ENCODE results near the gene TNRC18. TPM values are rescaled to one million over a fixed set of nuclear protein-coding genes. Genes with fewer than 3 reads are reported as not detected.
A peak's percentile ranks its signal among the peaks of the same experiment; 100 is the strongest.

The TNRC18 gene
- total and polyA plus RNA-seq, 2 of the 8 experiments (the other 6 are each of a cell fraction or from before 2014, with no cell fraction given), result 1.7 to 8.6 TPM

GRCh38 chr7:5349005-5349380 lies 74.6 kb downstream of the TNRC18 start:
- Histone ChIP-seq H3K23me2 (ENCODE audit: low read depth, low read length) (peaks cover 4% of the 10 kb centered on the region), H2AK5ac (ENCODE audit: low read depth, low read length) (no peak overlapping the region), H4K5ac (ENCODE audit: insufficient read length, low read depth, low read length) (no peak overlapping the region), H4K20me1 (replicated peaks in 1 of 2; ENCODE audit: control insufficient read depth in 1 of 2, insufficient read depth in 2 of 2, low read length in 2 of 2) (peaks cover 8 to 10% of the 10 kb centered on the region in 2 experiments), H3K18ac (ENCODE audit: extremely low read depth, low read length) (no peak overlapping the region), H2BK12ac (ENCODE audit: low read depth, low read length) (no peak overlapping the region), H3K36me3 (ENCODE audit: control insufficient read depth in 2 of 4, insufficient read depth in 4 of 4, low read length in 3 of 4) (no peaks in the 10 kb centered on the region), H4K91ac (replicated peaks; ENCODE audit: insufficient read length, low read length) (no peak overlapping the region), H4K8ac (ENCODE audit: extremely low read depth, insufficient read depth, low read length) (no peak overlapping the region), H3K4me1 (replicated peaks in 1 of 4; ENCODE audit: control insufficient read depth in 3 of 4, insufficient read depth in 4 of 4, low read length in 3 of 4) (peaks cover 2 to 29% (median 15%) of the 10 kb centered on the region in 4 experiments), H2BK120ac (replicated peaks; ENCODE audit: low read depth, low read length) (no peak overlapping the region), H3K79me1 (ENCODE audit: low read depth, low read length) (no peaks in the 10 kb centered on the region), H3K9me3 (ENCODE audit: insufficient read depth in 2 of 2, low read depth in 1 of 2, low read length in 1 of 2) (peaks cover 0 to 12% of the 10 kb centered on the region in 2 experiments; a peak in 1 of 4 replicates), H3K79me2 (ENCODE audit: control insufficient read depth in 1 of 2, insufficient read depth in 2 of 2, low read length in 2 of 2) (no peaks in the 10 kb centered on the region), H2BK5ac (ENCODE audit: low read depth, low read length) (no peak overlapping the region), H3K27ac (ENCODE audit: low read depth, low read length) (no peak overlapping the region), H3K23ac (ENCODE audit: insufficient read length) (no peak overlapping the region), H3K27me3 (replicated peaks in 1 of 4; ENCODE audit: control insufficient read depth in 3 of 4, extremely low read depth in 1 of 4, insufficient read depth in 3 of 4, low read length in 3 of 4) (peaks cover 19 to 54% (median 52%) of the 10 kb centered on the region in 4 experiments), H2AFZ (ENCODE audit: low read length) (no peak overlapping the region), H2BK15ac (ENCODE audit: low read length) (no peak overlapping the region), H3K9ac (replicated peaks in 1 of 4; ENCODE audit: extremely low read depth in 1 of 4, low read depth in 3 of 4, low read length in 3 of 4) (no peak overlapping the region), H3K14ac (ENCODE audit: insufficient read length) (no peak overlapping the region), H3K4me3 (ENCODE audit: extremely low read depth in 1 of 4, insufficient read depth in 2 of 4, low read depth in 3 of 4, low read length in 4 of 4) (peak overlapping the region; percentile 24 to 57 (median 46); a peak in 5 of 8 replicates), H2BK20ac (ENCODE audit: low read length) (no peak overlapping the region), H3K56ac (replicated peaks; ENCODE audit: insufficient read length, low read depth, low read length) (no peak overlapping the region), H3K4me2 (ENCODE audit: insufficient read depth in 1 of 2, low read depth in 2 of 2, low read length in 2 of 2) (peak overlapping the region; percentile 94 to 99), H3K4ac (replicated peaks; ENCODE audit: insufficient read length, low read depth, low read length) (no peak overlapping the region)
- FAIRE-seq (no peak), DNase-seq (ENCODE audit: low read depth in 1 of 2, low spot score in 2 of 2) (no peak)
- WGBS, 2 experiments (ENCODE audit: extremely low coverage in 1 of 2, insufficient coverage in 1 of 2, insufficient read length in 1 of 2, insufficient replicate concordance in 2 of 2, low coverage in 1 of 2, low lambda C conversion rate in 2 of 2, missing lambda C conversion rate in 1 of 2), result 29% methylated on average over 14 of the region's 17 CpGs; no CpG with 5 or more reads in 1 of the 2 experiments
- POLR2A ChIA-PET (ENCODE audit: partially characterized antibody), result interaction anchor here (1.7 kb wide), 1 partner anchor 12 kb away, joined by 4 read pairs; no protein-coding TSS in a partner anchor
- TF ChIP-seq SUZ12 (IDR thresholded peaks at IDR 0.05; ENCODE audit: low read length) (0 out of 2 replicates have a peak, but pooled peaks have one; percentile 0), BCL11A (IDR thresholded peaks at IDR 0.05; ENCODE audit: low read depth in 2 of 2, low read length in 2 of 2) (no peak), SIN3A (conservative IDR thresholded peaks at IDR 0.05 in 1 of 2, IDR thresholded peaks at IDR 0.05 in 1 of 2; ENCODE audit: low read depth in 1 of 2, low read length in 2 of 2) (0 out of 4 replicates have a peak, but pooled peaks of 1 of the 2 experiments have one; percentile 4)
- CTCF ChIA-PET (ENCODE audit: partially characterized antibody), result interaction anchor here (0.8 to 11.0 kb wide), 5 partner anchors 16 to 93 kb away, joined by 3 to 73 read pairs (median 4); no protein-coding TSS in a partner anchor
